ENCODE measurements around the gene SMYD2. TPM values are rescaled to one million over a fixed set of nuclear protein-coding genes. Genes with fewer than 3 reads are reported as not detected.

SMYD2 gene
- total RNA-seq, 2 experiments from 2014 or later: 20.8 to 26.5 TPM

DNA sequence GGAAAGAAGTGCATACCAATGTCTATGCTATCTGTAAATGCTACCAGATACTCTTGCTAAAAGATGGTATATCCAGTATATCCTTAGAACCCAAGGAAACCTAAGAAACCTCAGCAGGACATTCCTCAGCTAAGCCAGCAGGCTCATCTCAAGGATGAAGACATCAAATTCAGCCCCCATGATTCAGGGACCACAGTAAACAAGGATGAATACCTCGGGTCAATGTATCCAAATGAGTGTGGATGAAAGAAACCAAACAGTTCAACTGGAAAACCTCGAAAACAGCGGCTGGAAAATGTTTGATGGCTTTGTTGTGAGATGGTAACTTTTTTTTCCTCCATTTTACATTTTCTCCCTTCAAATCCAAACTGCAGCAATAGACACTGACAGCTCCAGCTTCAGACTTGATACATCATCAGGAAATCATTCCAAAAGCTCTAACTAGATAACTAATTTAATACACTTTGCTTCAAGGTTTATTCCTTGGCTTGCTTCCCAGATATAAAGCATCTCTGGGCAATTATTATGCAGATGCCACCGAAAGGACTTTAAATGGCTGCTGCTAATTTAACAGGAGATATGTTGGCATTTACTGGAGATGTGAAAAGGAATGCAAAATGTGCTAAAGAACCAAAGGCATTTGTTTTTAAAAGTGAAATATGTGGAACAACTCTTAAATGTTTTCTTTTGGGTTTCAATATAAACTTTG lies 73.6 kb downstream of the SMYD2 start:
- Histone ChIP-seq H3K36me3 (ENCODE audit: insufficient read depth, low read length) (no peaks in the 10 kb centered on the region), H3K9me2 (ENCODE audit: insufficient read depth, low read length) (no peaks in the 10 kb centered on the region), H3K9me3 (ENCODE audit: low read length) (no peaks in the 10 kb centered on the region), H2AFZ (ENCODE audit: low read length) (no peak overlapping the region), H3K4me1 (ENCODE audit: insufficient read depth, low read length, poor library complexity, severe bottlenecking) (no peaks in the 10 kb centered on the region), H3K4me2 (ENCODE audit: low read length) (no peak overlapping the region), H4K20me1 (ENCODE audit: insufficient read depth, low read length) (no peaks in the 10 kb centered on the region), H3K27ac (ENCODE audit: low read depth, low read length, poor library complexity, severe bottlenecking) (no peak overlapping the region), H3K4me3 (ENCODE audit: low read depth, low read length, poor library complexity, severe bottlenecking) (no peak overlapping the region), H3K79me2 (ENCODE audit: insufficient read depth, low read depth, low read length) (no peaks in the 10 kb centered on the region)
- no TSS peak for BruUV-seq (replicated peaks)
- intact Hi-C loops (cut with micrococcal nuclease; ENCODE audit: unreplicated experiment): no loop called here
- TF ChIP-seq, protein P1, sequence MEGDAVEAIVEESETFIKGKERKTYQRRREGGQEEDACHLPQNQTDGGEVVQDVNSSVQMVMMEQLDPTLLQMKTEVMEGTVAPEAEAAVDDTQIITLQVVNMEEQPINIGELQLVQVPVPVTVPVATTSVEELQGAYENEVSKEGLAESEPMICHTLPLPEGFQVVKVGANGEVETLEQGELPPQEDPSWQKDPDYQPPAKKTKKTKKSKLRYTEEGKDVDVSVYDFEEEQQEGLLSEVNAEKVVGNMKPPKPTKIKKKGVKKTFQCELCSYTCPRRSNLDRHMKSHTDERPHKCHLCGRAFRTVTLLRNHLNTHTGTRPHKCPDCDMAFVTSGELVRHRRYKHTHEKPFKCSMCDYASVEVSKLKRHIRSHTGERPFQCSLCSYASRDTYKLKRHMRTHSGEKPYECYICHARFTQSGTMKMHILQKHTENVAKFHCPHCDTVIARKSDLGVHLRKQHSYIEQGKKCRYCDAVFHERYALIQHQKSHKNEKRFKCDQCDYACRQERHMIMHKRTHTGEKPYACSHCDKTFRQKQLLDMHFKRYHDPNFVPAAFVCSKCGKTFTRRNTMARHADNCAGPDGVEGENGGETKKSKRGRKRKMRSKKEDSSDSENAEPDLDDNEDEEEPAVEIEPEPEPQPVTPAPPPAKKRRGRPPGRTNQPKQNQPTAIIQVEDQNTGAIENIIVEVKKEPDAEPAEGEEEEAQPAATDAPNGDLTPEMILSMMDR (conservative IDR thresholded peaks at IDR 0.05; ENCODE audit: low read length): no peak
- no peak for TF ChIP-seq EZH2phosphoT487 (IDR thresholded peaks at IDR 0.05; ENCODE audit: borderline replicate concordance, low read depth, low read length)
- CTCF ChIA-PET (ENCODE audit: unreplicated experiment): interaction anchor here (1.0 to 1.4 kb wide), 2 partner anchors 22 to 23 kb away, joined by 3 read pairs; no protein-coding TSS in a partner anchor
- POLR2A ChIA-PET: interaction anchor here (0.9 to 1.1 kb wide), 2 partner anchors 10 to 27 kb away, joined by 3 to 5 read pairs; no protein-coding TSS in a partner anchor
- no peak for DNase-seq (ENCODE audit: low spot score)

DNA sequence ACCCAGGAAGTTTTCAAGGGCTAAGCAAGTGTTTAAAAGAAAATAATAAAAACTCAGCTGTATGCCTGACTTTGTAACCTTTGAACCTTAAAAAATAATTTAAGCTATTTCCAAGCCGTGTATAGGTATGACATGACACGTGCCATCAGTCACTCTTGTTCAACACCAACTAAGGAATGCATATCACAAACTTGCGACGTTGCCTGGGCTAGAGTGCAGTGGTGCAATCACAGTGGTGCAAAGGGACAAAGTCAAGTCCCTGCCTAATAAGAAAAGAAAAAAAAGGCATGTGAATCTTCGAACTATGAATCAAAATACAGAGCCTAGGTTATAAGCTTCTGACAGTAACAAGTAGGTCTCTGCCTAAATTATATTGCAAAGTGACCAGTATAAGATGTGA lies 79.2 kb downstream of the SMYD2 start:
- Histone ChIP-seq H3K36me3 (ENCODE audit: insufficient read depth, low read length) (no peaks in the 10 kb centered on the region), H2AFZ (ENCODE audit: low read length) (no peak overlapping the region), H4K20me1 (ENCODE audit: insufficient read depth, low read length) (no peaks in the 10 kb centered on the region), H3K4me2 (ENCODE audit: low read length) (no peak overlapping the region), H3K9me2 (ENCODE audit: insufficient read depth, low read length) (no peaks in the 10 kb centered on the region), H3K27ac (ENCODE audit: low read depth, low read length, poor library complexity, severe bottlenecking) (no peak overlapping the region), H3K9me3 (ENCODE audit: low read length) (no peaks in the 10 kb centered on the region), H3K4me3 (ENCODE audit: low read depth, low read length, poor library complexity, severe bottlenecking) (no peak overlapping the region), H3K4me1 (ENCODE audit: insufficient read depth, low read length, poor library complexity, severe bottlenecking) (no peaks in the 10 kb centered on the region), H3K79me2 (ENCODE audit: insufficient read depth, low read depth, low read length) (no peaks in the 10 kb centered on the region)
- no peak for DNase-seq (ENCODE audit: low spot score)
- CTCF ChIA-PET (ENCODE audit: unreplicated experiment): no interaction called here
- intact Hi-C loops (cut with micrococcal nuclease; ENCODE audit: unreplicated experiment): no loop called here
- BruUV-seq (replicated peaks): no TSS peak
- POLR2A ChIA-PET: interaction anchor here (0.5 to 1.2 kb wide), 3 partner anchors 9 to 44 kb away, joined by 3 to 6 read pairs (median 5); no protein-coding TSS in a partner anchor
- TF ChIP-seq, protein P1 (conservative IDR thresholded peaks at IDR 0.05; ENCODE audit: low read length): no peak
- no peak for TF ChIP-seq EZH2phosphoT487 (IDR thresholded peaks at IDR 0.05; ENCODE audit: borderline replicate concordance, low read depth, low read length)

DNA sequence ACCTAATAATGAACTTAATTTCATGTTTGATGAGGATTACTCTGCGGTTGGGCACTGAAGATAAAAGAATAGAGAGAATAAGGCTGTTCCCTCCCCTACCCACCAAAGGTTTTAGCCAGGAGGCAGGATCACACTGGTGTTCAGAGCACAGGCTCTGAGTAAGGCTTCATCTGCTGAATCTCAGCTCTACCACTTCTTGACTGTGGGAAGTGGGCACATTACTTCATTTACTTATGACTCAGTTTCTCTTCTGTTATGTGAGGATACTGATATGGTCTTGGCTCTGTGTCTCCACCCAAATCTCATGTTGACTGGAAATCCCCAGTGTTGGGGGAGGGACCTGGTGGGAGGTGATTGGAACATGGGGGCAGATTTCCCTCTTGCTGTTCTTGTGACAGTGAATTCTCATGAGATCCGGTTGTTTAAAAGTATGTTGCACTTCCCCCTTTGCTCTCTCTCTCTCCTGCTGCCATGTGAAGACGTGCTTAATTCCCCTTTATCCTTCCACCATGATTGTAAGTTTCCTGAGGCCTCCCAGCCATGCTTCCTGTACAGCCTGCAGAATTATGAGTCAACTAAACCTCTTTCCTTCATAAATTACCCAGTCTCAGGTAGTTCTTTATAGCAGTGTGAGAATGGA lies 79.7 kb downstream of the SMYD2 start:
- intact Hi-C loops (cut with micrococcal nuclease; ENCODE audit: unreplicated experiment): no loop called here
- no peaks in the 10 kb centered on the region for H3K79me2 ChIP-seq (ENCODE audit: insufficient read depth, low read depth, low read length)
- POLR2A ChIA-PET: interaction anchor here (0.5 to 1.2 kb wide), 3 partner anchors 10 to 43 kb away, joined by 3 to 6 read pairs (median 5); no protein-coding TSS in a partner anchor
- no peak overlapping the region for H2AFZ ChIP-seq (ENCODE audit: low read length)
- no peaks in the 10 kb centered on the region for H3K9me2 ChIP-seq (ENCODE audit: insufficient read depth, low read length)
- no peak overlapping the region for H3K27ac ChIP-seq (ENCODE audit: low read depth, low read length, poor library complexity, severe bottlenecking)
- no peak overlapping the region for H3K4me3 ChIP-seq (ENCODE audit: low read depth, low read length, poor library complexity, severe bottlenecking)
- H3K4me2 ChIP-seq (ENCODE audit: low read length): no peak overlapping the region
- no peaks in the 10 kb centered on the region for H4K20me1 ChIP-seq (ENCODE audit: insufficient read depth, low read length)
- no peaks in the 10 kb centered on the region for H3K4me1 ChIP-seq (ENCODE audit: insufficient read depth, low read length, poor library complexity, severe bottlenecking)
- CTCF ChIA-PET (ENCODE audit: unreplicated experiment): no interaction called here
- DNase-seq (ENCODE audit: low spot score): no peak
- H3K9me3 ChIP-seq (ENCODE audit: low read length): no peaks in the 10 kb centered on the region
- no TSS peak for BruUV-seq (replicated peaks)
- no peak for TF ChIP-seq EZH2phosphoT487 (IDR thresholded peaks at IDR 0.05; ENCODE audit: borderline replicate concordance, low read depth, low read length)
- TF ChIP-seq, protein P1 (conservative IDR thresholded peaks at IDR 0.05; ENCODE audit: low read length): no peak
- H3K36me3 ChIP-seq (ENCODE audit: insufficient read depth, low read length): no peaks in the 10 kb centered on the region

Measured in OCI-LY7 (cell line).